Measurements from ENCODE around the gene CBX1. TPM values are rescaled to one million over a fixed set of nuclear protein-coding genes. Genes with fewer than 3 reads are reported as not detected.

The CBX1 gene
- total and polyA plus RNA-seq, 2 of the 8 experiments (the other 6 are each of a cell fraction or from before 2014, with no cell fraction given): 38.7 to 173 TPM

- Histone ChIP-seq H4K20me1 (replicated peaks in 1 of 2; ENCODE audit: control insufficient read depth in 1 of 2, insufficient read depth in 2 of 2, low read length in 2 of 2) (peaks cover 8 to 30% of the 10 kb centered on the region in 2 experiments), H3K9ac (replicated peaks in 1 of 4; ENCODE audit: extremely low read depth in 1 of 4, low read depth in 3 of 4, low read length in 3 of 4) (peak overlapping the region; percentile 51 to 89 (median 83)), H2BK5ac (ENCODE audit: low read depth, low read length) (peak overlapping the region; percentile 99), H3K4ac (replicated peaks; ENCODE audit: insufficient read length, low read depth, low read length) (no peak overlapping the region), H2AFZ (ENCODE audit: low read length) (no peak overlapping the region), H3K36me3 (ENCODE audit: control insufficient read depth in 2 of 4, insufficient read depth in 4 of 4, low read length in 3 of 4) (peaks cover 23 to 58% (median 40%) of the 10 kb centered on the region in 4 experiments), H3K27me3 (replicated peaks in 1 of 4; ENCODE audit: control insufficient read depth in 3 of 4, extremely low read depth in 1 of 4, insufficient read depth in 3 of 4, low read length in 3 of 4) (no peaks in the 10 kb centered on the region), H2BK12ac (ENCODE audit: low read depth, low read length) (peak overlapping the region; percentile 98; the same call in 1 of the 2 replicates), H3K4me1 (replicated peaks in 1 of 4; ENCODE audit: control insufficient read depth in 3 of 4, insufficient read depth in 4 of 4, low read length in 3 of 4) (peaks cover 16 to 61% (median 40%) of the 10 kb centered on the region in 4 experiments), H3K4me3 (ENCODE audit: extremely low read depth in 1 of 4, insufficient read depth in 2 of 4, low read depth in 3 of 4, low read length in 4 of 4) (peak overlapping the region; percentile 79 to 98 (median 84)), H3K23ac (ENCODE audit: insufficient read length) (no peak overlapping the region), H3K27ac (ENCODE audit: low read depth, low read length) (peak overlapping the region; percentile 88), H3K79me1 (ENCODE audit: low read depth, low read length) (peaks cover 10% of the 10 kb centered on the region; the same call in 1 of the 2 replicates), H2BK20ac (ENCODE audit: low read length) (no peak overlapping the region), H3K23me2 (ENCODE audit: low read depth, low read length) (peaks cover 6% of the 10 kb centered on the region; the same call in 1 of the 2 replicates), H3K56ac (replicated peaks; ENCODE audit: insufficient read length, low read depth, low read length) (peak overlapping the region; percentile 54), H2BK15ac (ENCODE audit: low read length) (no peak overlapping the region), H3K18ac (ENCODE audit: extremely low read depth, low read length) (peak overlapping the region; percentile 96), H3K4me2 (ENCODE audit: insufficient read depth in 1 of 2, low read depth in 2 of 2, low read length in 2 of 2) (peak overlapping the region; percentile 89 to 90), H3K79me2 (ENCODE audit: control insufficient read depth in 1 of 2, insufficient read depth in 2 of 2, low read length in 2 of 2) (peaks cover 13 to 88% of the 10 kb centered on the region in 2 experiments), H4K5ac (ENCODE audit: insufficient read length, low read depth, low read length) (peak overlapping the region; percentile 55), H4K8ac (ENCODE audit: extremely low read depth, insufficient read depth, low read length) (0 out of 2 replicates have a peak overlapping the region, but pooled peaks have one; percentile 1), H2AK5ac (ENCODE audit: low read depth, low read length) (peak overlapping the region; percentile 94), H4K91ac (replicated peaks; ENCODE audit: insufficient read length, low read length) (peak overlapping the region; percentile 94), H3K14ac (ENCODE audit: insufficient read length) (no peak overlapping the region), H3K9me3 (ENCODE audit: insufficient read depth in 2 of 2, low read depth in 1 of 2, low read length in 1 of 2) (no peaks in the 10 kb centered on the region), H2BK120ac (replicated peaks; ENCODE audit: low read depth, low read length) (no peak overlapping the region)
- POLR2A ChIA-PET (ENCODE audit: partially characterized antibody): interaction anchor here (0.7 to 41.8 kb wide), 21 partner anchors 12 to 232 kb away, joined by 3 to 1227 read pairs (median 4); partner anchors contain the start of genes CBX1, CDK5RAP3, COPZ2 and NFE2L1
- DNase-seq (ENCODE audit: low read depth in 1 of 2, low spot score in 2 of 2) (peak; percentile 89 to 98), FAIRE-seq (peak; percentile 36)
- CTCF ChIA-PET (ENCODE audit: partially characterized antibody): interaction anchor here (0.6 to 14.5 kb wide), 14 partner anchors 10 to 564 kb away, joined by 3 to 203 read pairs (median 4); partner anchors contain the start of gene SNX11
- WGBS, 2 experiments (ENCODE audit: extremely low coverage in 1 of 2, insufficient coverage in 1 of 2, insufficient read length in 1 of 2, insufficient replicate concordance in 2 of 2, low coverage in 1 of 2, low lambda C conversion rate in 2 of 2, missing lambda C conversion rate in 1 of 2): 2% methylated on average over 24 of the region's 34 CpGs; no CpG with 5 or more reads in 1 of the 2 experiments
- TF ChIP-seq BCL11A (IDR thresholded peaks at IDR 0.05; ENCODE audit: low read depth in 2 of 2, low read length in 2 of 2) (no peak), SP2 (IDR thresholded peaks at IDR 0.05; ENCODE audit: low read length) (peak; percentile 29; the same call in 1 of the 2 replicates), TCF12 (IDR thresholded peaks at IDR 0.05; ENCODE audit: low read depth, low read length) (no peak), SAP30 (IDR thresholded peaks at IDR 0.05; ENCODE audit: insufficient read depth, insufficient replicate concordance, low read length) (peak; percentile 53), EGR1 (IDR thresholded peaks at IDR 0.05; ENCODE audit: borderline replicate concordance, low read depth, low read length) (no peak), KDM5A (IDR thresholded peaks at IDR 0.05; ENCODE audit: low read length) (no peak), RAD21 (IDR thresholded peaks at IDR 0.05 in 1 of 2, conservative IDR thresholded peaks at IDR 0.05 in 1 of 2; ENCODE audit: low read depth in 2 of 2, low read length in 2 of 2) (no peak), BRCA1 (IDR thresholded peaks at IDR 0.05; ENCODE audit: low read depth, low read length) (no peak), CEBPB (IDR thresholded peaks at IDR 0.05; ENCODE audit: low read depth, low read length) (no peak), ASH2L (IDR thresholded peaks at IDR 0.05; ENCODE audit: low read length) (peak; percentile 40), BACH1 (IDR thresholded peaks at IDR 0.05; ENCODE audit: low read length) (no peak)
Measured at GRCh38 chr17:48054238-48055185, 46.8 kb downstream of the CBX1 start.
